ENCODE results near the gene LBHD2.

LBHD2 gene

GRCh38 chr14:103122585-103122946, 38.6 kb downstream of the LBHD2 start:
- peak; percentile 74 for DNase-seq

GRCh38 chr14:103122947-103123633, 39.1 kb downstream of the LBHD2 start, which contains the start of gene TNFAIP2:
Gene TNFAIP2 (plus strand): TSS chr14:103123461. CDS start chr14:103126458, 2,997 bp downstream.
- no peak for DNase-seq

GRCh38 chr14:103123634-103124500, 39.9 kb downstream of the LBHD2 start:
- DNase-seq, result peak; percentile 76

GRCh38 chr14:103124501-103125001, 40.5 kb downstream of the LBHD2 start:
- no peak for DNase-seq

GRCh38 chr14:103125098-103126070, 41.4 kb downstream of the LBHD2 start:
- no peak for DNase-seq

- DNase-seq, result no peak
Measured at GRCh38 chr14:103126088-103126872, 42.3 kb downstream of the LBHD2 start.

- DNase-seq, result peak; percentile 91
Measured at GRCh38 chr14:103126873-103127304, 42.9 kb downstream of the LBHD2 start.

- DNase-seq, result no peak
Measured at GRCh38 chr14:103127356-103127755, 43.3 kb downstream of the LBHD2 start.

GRCh38 chr14:103127861-103128598, 44.0 kb downstream of the LBHD2 start:
- no peak for DNase-seq

- no peak for DNase-seq
Measured at GRCh38 chr14:103128631-103129300, 44.8 kb downstream of the LBHD2 start.

GRCh38 chr14:103129301-103130016, 45.4 kb downstream of the LBHD2 start:
- DNase-seq, result peak; percentile 80

- DNase-seq, result no peak
Measured at GRCh38 chr14:103130017-103130764, 46.2 kb downstream of the LBHD2 start.

- DNase-seq, result no peak
Measured at GRCh38 chr14:103130965-103131364, 47.0 kb downstream of the LBHD2 start.

- no peak for DNase-seq
Measured at GRCh38 chr14:103131580-103131979, 47.6 kb downstream of the LBHD2 start.

- DNase-seq, result no peak
Measured at GRCh38 chr14:103132381-103133209, 48.6 kb downstream of the LBHD2 start.

GRCh38 chr14:103133210-103134140, 49.5 kb downstream of the LBHD2 start:
- no peak for DNase-seq

GRCh38 chr14:103134405-103134804, 50.4 kb downstream of the LBHD2 start:
- DNase-seq, result no peak

All from islet precursor cell (in vitro differentiated cells).